Left lung (tissue), 10 donors: ENCODE measurements around the gene NAXD. TPM values are rescaled to one million over a fixed set of nuclear protein-coding genes. Genes with fewer than 3 reads are reported as not detected.
"Not testable (repeated sequence)": the region's sequence is repeated elsewhere in the genome, so short reads cannot be mapped to it uniquely, and the experiment has no call there.

Experiments used
- ATAC-seq: fragments of 200-7000 bp; cut with Tn5 transposase; one replicate; pipeline ENCODE4 v1.9.1; 2020; ENCODE audit warnings: moderate library complexity
- DNase-seq, 4 donors: peaks; one replicate each; pipeline ENCODE4 v3.0.0-alpha.2; 2013 to 2020
- H3K27ac ChIP-seq, 2 donors: fragments of 200-600 bp; sonication (generic) in 1 of 2; one replicate each; pipeline versions ENCODE4 v1.5.0 to v1.8.0; 2020 to 2021
- H3K27me3 ChIP-seq, 2 donors: fragments of 200-600 bp; sonication (generic) in 1 of 2; one replicate each; pipeline versions ENCODE4 v1.5.0 to v1.8.0; 2020 to 2021
- H3K36me3 ChIP-seq, 2 donors: fragments of 200-600 bp; sonication (generic) in 1 of 2; one replicate each; pipeline versions ENCODE4 v1.5.0 to v1.8.0; 2020 to 2021
- H3K4me1 ChIP-seq, 2 donors: fragments of 200-600 bp; one replicate each; pipeline ENCODE4 v1.8.0; 2021
- H3K4me3 ChIP-seq, 2 donors: fragments of 200-600 bp; sonication (generic) in 1 of 2; one replicate each; pipeline versions ENCODE4 v1.5.0 to v1.8.0; 2020 to 2021; ENCODE audit warnings: mild to moderate bottlenecking in 1 of 2
- H3K9me3 ChIP-seq, 2 donors: fragments of 200-600 bp; sonication (generic) in 1 of 2; one replicate each; pipeline versions ENCODE4 v1.5.0 to v1.8.0; 2020 to 2021
- CTCF ChIP-seq, 2 donors: fragments of 200-600 bp; sonication (generic) in 1 of 2; IDR thresholded peaks; one replicate each; pipeline versions ENCODE4 v1.5.0 to v1.8.0; 2021; ENCODE audit warnings: antibody characterized with exemption in 2 of 2
- intact Hi-C, 2 donors: fragments of 100-400 bp; cut with DNase I; formaldehyde crosslinking; loops; one replicate each; pipeline versions ENCODE4 v1.11.2 to v1.14.2; 2022
- polyA plus RNA-seq, 6 donors: library from polyadenylated mRNA; unstranded; fragments of 120-200 nt; gene quantifications; one replicate each; pipeline ENCODE4 v1.2.1, GENCODE V29; 2013; ENCODE audit not compliant: insufficient read length in 6 of 6
- total RNA-seq, 2 donors: library from RNA; stranded (reverse); fragmentation: NEBNext Ultra II Directional; extraction: Animal tissue kit (Norgen Biotek cat#: 25700); gene quantifications; one replicate each; pipeline ENCODE4 v1.2.1, GENCODE V29; 2021
- donor health status: DM: no; HTN: yes; CAD: no.
- donor health status: DM: no; HTN: no; CAD: no.

NAXD gene
- total and polyA plus RNA-seq, 8 donors, result 25.3 to 41.1 (median 37.7) TPM

- H3K4me1 ChIP-seq, result no peaks in the 10 kb centered on the region
- H3K27ac ChIP-seq, result no peak overlapping the region
- no peak for TF ChIP-seq CTCF (IDR thresholded peaks at IDR 0.05)
- DNase-seq (no peak), ATAC-seq (no peak)
- H3K4me3 ChIP-seq, result no peak overlapping the region
- H3K36me3 ChIP-seq, result peaks cover 0 to 60% of the 10 kb centered on the region in 2 donors
- intact Hi-C loops, result no loop called here
- no peaks in the 10 kb centered on the region for H3K9me3 ChIP-seq
- no peaks in the 10 kb centered on the region for H3K27me3 ChIP-seq
Measured at GRCh38 chr13:110630566-110631119, 15.3 kb downstream of the NAXD start.

DNA sequence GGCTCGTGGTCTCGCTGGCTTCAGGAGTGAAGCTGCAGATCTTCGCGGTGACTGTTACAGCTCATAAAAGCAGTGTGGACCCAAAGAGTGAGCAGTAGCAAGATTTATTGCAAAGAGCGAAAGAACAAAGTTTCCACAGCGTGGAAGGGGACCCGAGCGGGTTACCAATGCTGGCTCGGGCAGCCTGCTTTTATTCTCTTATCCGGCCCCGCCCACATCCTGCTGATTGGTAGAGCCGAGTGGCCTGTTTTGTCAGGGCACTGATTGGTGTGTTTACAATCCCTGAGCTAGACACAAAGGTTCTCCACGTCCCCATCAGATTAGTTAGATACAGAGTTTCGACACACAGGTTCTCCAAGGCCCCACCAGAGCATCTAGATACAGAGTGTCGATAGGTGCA lies 16.9 kb downstream of the NAXD start:
- H3K4me1 ChIP-seq, H3K9me3 ChIP-seq, intact Hi-C loops, ATAC-seq, H3K27ac ChIP-seq, H3K27me3 ChIP-seq, H3K4me3 ChIP-seq: not testable (repeated sequence)
- DNase-seq, result peak in 1 of 4 donors; percentile 29
- H3K36me3 ChIP-seq, result peaks cover 0 to 69% of the 10 kb centered on the region in 2 donors

GRCh38 chr13:110633776-110634175 lies 18.4 kb downstream of the NAXD start:
- no peak for TF ChIP-seq CTCF (IDR thresholded peaks at IDR 0.05)
- Histone ChIP-seq H3K4me3 (no peak overlapping the region), H3K4me1 (no peaks in the 10 kb centered on the region), H3K27me3 (no peaks in the 10 kb centered on the region), H3K27ac (no peak overlapping the region), H3K36me3 (peaks cover 3 to 69% of the 10 kb centered on the region in 2 donors), H3K9me3 (no peaks in the 10 kb centered on the region)
- intact Hi-C loops, result no loop called here
- ATAC-seq (no peak), DNase-seq (no peak)

GRCh38 chr13:110634558-110634957 lies 19.2 kb downstream of the NAXD start:
- DNase-seq (peak in 1 of 4 donors; percentile 61), ATAC-seq (no peak)
- Histone ChIP-seq H3K27me3 (no peaks in the 10 kb centered on the region), H3K9me3 (no peaks in the 10 kb centered on the region), H3K4me1 (no peaks in the 10 kb centered on the region), H3K36me3 (peaks cover 3 to 74% of the 10 kb centered on the region in 2 donors), H3K4me3 (no peak overlapping the region), H3K27ac (no peak overlapping the region)
- intact Hi-C loops, result no loop called here
- no peak for TF ChIP-seq CTCF (IDR thresholded peaks at IDR 0.05)

- TF ChIP-seq CTCF (IDR thresholded peaks at IDR 0.05), result no peak
- no peaks in the 10 kb centered on the region for H3K27me3 ChIP-seq
- intact Hi-C loops, result no loop called here
- H3K4me1 ChIP-seq, result no peaks in the 10 kb centered on the region
- no peaks in the 10 kb centered on the region for H3K9me3 ChIP-seq
- H3K4me3 ChIP-seq, result no peak overlapping the region
- H3K27ac ChIP-seq, result no peak overlapping the region
- peaks cover 3 to 83% of the 10 kb centered on the region in 2 donors for H3K36me3 ChIP-seq
- peak in 1 of 4 donors; percentile 67 for DNase-seq
- ATAC-seq, result no peak
Measured at GRCh38 chr13:110635405-110636002, 20.2 kb downstream of the NAXD start.
